C4-2B (cell line): ENCODE measurements around the gene PON3.

Experiments
- H3K27ac ChIP-seq: fragments of 450-650 bp; 2 replicates; pipeline ENCODE4 v1.5.1; 2017
- CTCF ChIP-seq: fragments of 450-650 bp; conservative IDR thresholded peaks from 2 replicates; pipeline ENCODE4 v1.5.1; 2017; ENCODE audit warnings: mild to moderate bottlenecking
- ZFX ChIP-seq: fragments of 450-650 bp; IDR thresholded peaks from 2 replicates; pipeline ENCODE4 v1.6.1; 2017

The PON3 gene

GRCh38 chr7:95317966-95318365 is 78.2 kb downstream of the PON3 start:
- no peak overlapping the region for H3K27ac ChIP-seq
- TF ChIP-seq CTCF = no peak
- TF ChIP-seq ZFX = no peak

DNA sequence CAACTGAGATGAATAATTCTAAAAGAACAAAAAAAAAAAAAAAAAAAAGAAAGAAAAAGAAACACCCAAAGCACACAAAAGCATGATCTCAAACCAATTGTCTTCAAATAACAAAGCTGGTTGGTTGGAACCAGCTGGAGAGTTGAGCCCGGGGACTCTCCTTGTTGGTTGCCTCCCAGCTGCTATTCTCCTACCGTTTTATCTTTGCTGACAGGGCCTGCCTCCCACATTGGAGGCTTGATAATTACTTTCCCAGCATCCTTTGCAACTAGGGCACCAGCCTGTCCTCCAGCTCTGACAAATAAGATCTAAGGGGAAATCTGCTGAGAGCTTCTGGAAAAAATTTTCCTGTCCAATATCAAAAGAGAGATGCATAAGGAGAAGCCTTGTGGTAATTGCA is 78.6 kb downstream of the PON3 start:
- TF ChIP-seq CTCF (no peak), ZFX (no peak)
- H3K27ac ChIP-seq = no peak overlapping the region

DNA sequence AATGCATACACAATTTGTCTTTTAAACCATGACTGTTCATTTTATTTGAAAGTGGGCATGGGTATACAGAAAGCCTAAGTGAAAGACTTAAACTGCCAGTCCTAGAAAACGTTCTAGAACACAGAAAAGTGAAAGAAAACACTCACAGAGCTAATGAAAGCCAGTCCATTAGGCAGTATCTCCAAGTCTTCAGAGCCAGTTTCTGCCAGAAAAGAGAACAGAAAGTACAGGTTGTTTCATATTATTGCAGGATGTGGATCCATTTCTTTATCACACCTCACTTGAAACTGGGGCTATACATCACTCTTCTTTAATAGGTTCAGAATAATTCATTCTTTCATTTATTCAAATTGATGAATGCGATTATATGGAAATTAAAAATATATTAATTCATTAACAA is 79.6 kb downstream of the PON3 start:
- H3K27ac ChIP-seq = no peak overlapping the region
- TF ChIP-seq ZFX (no peak), CTCF (no peak)

DNA sequence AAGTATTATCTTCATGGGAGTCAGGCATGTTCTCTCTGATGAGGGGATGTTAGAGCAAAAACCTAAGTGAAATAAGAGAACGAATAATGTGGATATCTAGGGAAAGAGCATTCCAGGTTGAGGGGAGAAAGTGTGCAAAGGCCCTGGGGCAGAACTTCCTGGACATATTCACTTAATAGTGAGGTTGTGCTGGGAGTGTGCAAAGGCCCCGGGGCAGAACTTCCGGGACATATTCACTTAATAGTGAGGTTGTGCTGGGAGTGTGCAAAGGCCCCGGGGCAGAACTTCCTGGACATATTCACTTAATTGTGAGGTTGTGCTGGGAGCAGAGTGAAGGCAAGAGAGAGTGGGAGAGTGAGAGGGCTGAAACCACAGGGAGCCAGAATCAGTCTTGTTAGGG is 83.6 kb downstream of the PON3 start:
- no peak overlapping the region for H3K27ac ChIP-seq
- TF ChIP-seq CTCF = no peak
- TF ChIP-seq ZFX = no peak

DNA sequence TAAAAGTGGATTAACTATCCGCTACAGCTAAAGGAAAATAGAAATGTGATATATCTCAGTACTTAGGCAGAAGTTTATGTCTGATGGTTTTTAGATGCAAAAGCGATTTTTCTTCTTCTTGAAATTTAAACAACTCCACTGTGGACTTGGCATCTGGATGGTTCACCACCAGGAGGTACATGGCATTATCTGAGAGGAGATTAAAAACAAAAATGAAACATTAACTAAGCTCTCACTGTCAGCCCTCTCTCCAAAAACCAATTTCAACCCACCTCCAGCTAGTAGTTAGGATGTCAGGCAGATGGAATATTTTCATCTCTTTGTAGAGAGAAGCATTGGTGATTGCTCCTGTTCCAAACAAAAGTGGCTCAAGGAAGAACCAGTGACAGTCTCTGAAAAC is 84.8 kb downstream of the PON3 start:
- H3K27ac ChIP-seq = no peak overlapping the region
- TF ChIP-seq ZFX (no peak), CTCF (no peak)

DNA sequence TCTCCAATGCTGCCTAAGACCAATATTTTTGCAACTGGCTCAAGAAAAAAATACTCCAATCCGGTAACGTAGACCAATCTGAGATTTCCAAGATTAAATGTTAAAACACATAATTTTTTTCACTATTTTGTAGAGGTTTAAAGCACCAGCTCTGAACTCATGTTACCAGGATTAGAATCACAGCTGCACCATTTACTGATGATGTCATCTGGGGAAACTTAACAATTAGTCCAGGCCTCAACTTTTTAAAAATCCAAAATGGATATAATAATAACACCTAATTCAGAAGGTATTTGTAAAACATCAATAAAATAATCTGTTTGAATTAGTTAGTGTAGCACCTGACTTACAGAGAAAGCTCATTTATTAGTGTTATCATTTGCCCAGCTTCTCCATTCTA is 86.2 kb downstream of the PON3 start:
- no peak for TF ChIP-seq CTCF
- TF ChIP-seq ZFX = no peak
- no peak overlapping the region for H3K27ac ChIP-seq
